HG02840 (cell line): ENCODE data around the gene PIH1D1.

Source experiments
- ATAC-seq: cut with Tn5 transposase; IDR thresholded peaks from one replicate; pipeline ENCODE4 v1.9.1; 2021; ENCODE audit warnings: mild to moderate bottlenecking, moderate library complexity, moderate number of reproducible peaks; ENCODE audit not compliant: unreplicated experiment, low FRiP score

PIH1D1 gene

DNA sequence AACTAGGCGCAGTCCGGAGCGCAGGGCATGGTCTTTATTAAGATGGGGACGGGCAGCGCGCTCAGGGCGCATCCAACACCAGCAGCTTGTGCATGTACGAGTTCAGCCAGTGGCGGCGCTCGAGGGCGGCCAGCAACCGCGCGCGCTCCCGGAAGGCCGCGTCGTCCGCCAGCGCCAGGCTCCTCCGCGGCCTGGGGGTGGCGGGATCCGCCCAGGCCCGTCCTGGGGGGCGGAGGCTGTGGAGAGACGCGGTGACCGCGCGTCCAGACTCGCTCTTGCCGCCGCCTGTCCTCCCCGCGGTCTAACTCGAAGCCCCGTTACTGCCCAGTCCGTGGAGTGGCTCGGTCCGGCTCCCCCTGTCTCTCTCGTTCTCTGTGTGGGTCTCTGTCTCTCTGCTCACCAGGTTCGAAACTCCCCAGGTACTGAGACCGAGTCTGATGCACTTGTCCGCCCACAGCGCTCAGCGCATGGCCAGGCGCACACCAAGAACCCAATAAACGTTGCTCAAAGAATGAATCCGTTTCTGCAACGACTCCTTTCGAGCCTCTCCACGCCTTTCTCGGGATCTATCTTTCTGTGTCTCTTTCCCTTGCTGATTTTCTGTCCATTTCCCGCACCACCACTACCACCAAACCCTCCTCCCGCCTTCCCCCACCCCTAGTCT is 29.1 kb downstream of the PIH1D1 start:
- no peak for ATAC-seq

GRCh38 chr19:49421878-49422202 is 29.8 kb downstream of the PIH1D1 start:
- no peak for ATAC-seq

- no peak for ATAC-seq
Measured at GRCh38 chr19:49421039-49421877, 30.4 kb downstream of the PIH1D1 start.

DNA sequence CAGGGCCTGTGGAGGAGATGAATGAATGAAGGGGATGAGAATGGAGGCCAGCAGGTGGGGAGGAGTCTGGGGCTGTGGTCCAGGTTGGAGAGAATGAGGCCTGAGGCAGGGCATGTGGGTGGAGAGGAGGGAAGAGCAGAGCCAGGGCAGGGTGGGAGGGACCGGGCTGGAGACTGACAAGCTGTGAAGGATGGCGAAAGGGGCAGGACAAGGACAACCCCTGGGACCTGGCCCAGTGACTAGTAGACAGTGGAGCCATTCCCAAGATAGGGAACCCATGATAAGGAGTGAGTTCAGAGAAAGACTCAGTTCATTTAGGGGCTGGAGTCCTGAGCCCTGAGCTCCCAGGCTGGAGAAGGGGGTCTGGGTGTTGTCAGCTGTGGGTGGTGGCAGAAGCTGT is 31.4 kb downstream of the PIH1D1 start:
- ATAC-seq: no peak

GRCh38 chr19:49419173-49419572 is 32.4 kb downstream of the PIH1D1 start:
- ATAC-seq: no peak

DNA sequence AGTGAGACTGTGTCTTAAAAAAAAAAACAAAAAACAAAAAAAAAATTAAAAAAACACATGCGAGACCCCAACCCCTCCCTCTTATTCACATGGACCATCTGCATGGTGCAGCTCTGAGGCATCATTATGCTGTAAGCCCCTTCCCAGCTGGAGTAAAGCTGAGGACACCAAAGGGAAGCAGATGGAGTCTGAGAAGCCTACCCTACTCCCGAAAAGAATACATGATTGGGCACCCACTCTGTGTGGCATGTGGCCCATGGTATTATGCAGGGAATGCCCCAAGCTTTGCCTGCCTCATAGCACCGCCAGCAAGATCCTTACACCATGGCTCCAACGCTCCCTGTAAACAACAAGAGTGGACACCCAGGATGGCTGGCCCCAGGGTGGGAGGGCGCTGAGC is 33.1 kb downstream of the PIH1D1 start:
- ATAC-seq: no peak

DNA sequence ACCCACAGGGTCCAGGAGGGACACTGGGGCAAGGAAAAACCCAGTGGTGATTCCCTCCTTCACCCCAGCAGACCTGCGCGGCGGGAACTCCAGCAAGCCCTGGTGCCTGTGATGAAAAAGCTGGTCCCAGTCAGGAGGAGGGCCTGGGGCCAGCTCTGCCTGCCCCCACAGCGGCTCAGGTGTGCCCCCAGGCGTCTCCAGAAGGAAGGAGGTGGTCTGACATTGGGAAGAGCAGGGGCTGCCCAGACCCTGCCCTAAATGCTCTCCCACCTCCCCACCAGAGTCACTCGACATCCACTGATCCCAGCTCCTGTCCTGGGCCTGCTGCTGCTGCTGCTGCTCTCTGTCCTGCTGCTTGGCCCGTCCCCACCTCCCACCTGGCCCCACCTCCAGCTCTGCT is 34.5 kb downstream of the PIH1D1 start:
- ATAC-seq: no peak

DNA sequence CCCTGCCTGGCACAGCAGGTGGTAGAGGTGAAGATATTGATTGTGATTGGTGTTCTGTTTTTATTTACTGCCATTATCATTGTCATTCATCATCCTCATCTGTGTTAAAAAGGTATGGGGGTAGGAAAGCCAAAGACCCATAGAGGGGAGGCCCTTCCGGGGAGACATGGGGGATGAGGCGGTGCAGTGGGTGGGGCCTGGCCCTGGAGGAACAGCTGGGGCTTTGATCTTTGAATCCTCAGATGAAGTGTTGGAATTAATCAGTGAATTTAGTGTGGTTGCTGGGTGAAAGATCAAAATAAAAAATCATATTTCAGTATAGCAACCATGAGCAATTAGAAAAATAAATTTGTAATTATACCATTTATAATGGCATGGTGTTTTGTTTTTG is 35.8 kb downstream of the PIH1D1 start:
- no peak for ATAC-seq

- ATAC-seq: no peak
Measured at GRCh38 chr19:49415102-49415809, 36.4 kb downstream of the PIH1D1 start.

DNA sequence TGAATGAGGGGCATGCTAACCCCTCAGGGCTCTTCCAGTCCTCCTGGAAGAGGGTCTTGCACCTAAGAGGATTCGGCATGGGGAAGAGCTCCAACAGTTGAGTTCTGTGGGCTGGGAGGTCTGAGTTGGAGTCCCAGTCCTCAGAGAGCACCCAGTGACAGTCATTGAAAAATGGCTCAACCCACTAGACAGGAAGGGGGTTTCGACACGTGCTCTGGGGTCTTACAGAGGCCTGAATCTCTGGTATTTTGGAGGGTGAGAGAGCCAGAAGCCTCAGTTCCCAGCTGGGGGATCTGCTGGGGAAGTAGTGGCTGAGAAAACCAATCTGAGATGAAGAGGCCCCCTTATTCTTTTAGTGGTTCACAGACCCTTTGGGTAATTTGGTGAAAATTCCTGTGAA is 37.4 kb downstream of the PIH1D1 start:
- no peak for ATAC-seq

- no peak for ATAC-seq
Measured at GRCh38 chr19:49413348-49413747, 38.3 kb downstream of the PIH1D1 start.

DNA sequence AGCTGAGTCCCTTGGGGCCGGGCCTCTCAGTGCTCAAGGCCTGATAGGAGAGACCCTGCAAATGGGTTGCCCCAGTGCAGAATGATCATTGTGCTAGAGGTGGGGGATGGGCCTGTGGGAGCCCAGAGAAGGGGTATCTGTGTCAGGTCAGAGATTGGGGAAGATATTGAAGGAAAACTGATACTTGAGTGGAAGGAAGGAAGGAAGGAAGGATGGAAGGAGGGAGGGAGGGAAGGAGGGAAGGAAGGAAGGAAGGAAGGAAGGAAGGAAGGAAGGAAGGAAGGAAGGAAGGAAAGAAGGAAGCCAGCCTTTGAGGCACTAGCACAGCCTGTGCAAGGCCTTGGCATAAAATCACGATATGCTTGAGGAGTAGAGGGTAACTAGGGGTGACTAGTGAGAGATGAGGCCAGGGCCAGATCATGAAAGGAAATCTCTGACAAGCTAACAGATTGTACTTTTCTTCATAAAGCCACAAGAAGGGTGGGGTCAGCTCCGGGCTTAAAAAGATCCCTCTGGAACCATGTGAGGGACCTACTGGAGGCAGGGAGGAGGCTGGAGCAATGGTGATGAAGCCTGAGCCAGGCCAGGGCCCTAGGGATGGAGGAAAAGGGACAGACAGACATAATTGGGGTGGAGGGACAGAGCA is 39.8 kb downstream of the PIH1D1 start:
- no peak for ATAC-seq

GRCh38 chr19:49409441-49410029 is 42.1 kb downstream of the PIH1D1 start:
- no peak for ATAC-seq

DNA sequence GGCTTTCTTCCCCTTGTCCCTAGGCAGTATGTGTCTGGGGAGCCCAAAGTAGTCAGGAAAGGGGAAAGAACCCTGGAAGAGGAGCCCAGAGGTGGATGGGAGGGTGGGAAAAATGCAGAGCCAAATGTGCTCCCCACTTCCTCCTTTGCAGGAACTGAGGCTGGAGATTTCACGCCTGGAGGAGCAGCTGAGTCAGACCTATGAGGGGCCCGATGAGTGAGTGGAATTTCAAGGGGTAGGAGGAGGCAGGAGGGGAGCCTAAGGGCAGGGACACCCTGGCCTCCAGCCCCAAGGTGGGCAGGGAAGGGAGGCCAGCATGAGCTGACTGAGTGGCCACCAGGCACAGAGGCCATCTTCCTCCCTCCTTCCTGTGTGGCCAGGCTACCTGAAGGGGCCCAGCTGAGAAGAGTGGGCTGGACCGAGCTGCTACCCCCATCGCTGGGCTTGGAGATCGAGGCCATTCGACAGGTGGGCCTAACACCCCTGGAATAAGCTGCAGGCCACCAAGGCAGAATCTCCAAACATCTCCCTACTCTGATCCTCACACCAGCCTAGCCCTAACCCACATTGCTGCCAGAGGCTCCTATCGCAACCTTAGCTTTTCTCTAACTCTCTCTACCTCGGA is 42.7 kb downstream of the PIH1D1 start:
- ATAC-seq: no peak

DNA sequence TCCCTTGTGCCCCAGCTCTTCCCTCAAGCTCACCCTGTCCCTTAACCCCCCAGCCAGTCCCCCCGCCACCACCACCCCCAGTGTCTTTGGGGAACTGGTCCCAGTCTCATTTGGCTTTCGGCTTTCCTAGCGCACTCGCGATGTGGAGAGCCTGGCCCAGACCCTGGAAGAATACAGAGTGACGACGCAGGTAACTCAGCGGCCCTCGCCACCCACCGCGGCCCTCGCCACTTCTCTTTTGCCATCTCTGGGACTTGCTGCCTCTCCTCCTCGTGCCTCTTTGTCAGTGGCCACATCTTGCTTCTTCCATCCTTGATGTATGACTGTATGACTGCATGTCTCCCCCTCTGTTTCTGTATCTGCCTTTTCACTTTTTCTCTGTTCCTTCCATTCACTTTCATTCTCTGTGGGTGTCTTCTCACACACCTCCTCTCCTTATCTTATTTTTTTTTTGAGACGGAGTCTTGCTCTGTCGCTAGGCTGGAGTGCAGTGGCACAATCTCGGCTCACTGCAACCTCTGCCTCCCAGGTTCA is 44.1 kb downstream of the PIH1D1 start:
- no peak for ATAC-seq

- no peak for ATAC-seq
Measured at GRCh38 chr19:49407079-49407478, 44.5 kb downstream of the PIH1D1 start.

DNA sequence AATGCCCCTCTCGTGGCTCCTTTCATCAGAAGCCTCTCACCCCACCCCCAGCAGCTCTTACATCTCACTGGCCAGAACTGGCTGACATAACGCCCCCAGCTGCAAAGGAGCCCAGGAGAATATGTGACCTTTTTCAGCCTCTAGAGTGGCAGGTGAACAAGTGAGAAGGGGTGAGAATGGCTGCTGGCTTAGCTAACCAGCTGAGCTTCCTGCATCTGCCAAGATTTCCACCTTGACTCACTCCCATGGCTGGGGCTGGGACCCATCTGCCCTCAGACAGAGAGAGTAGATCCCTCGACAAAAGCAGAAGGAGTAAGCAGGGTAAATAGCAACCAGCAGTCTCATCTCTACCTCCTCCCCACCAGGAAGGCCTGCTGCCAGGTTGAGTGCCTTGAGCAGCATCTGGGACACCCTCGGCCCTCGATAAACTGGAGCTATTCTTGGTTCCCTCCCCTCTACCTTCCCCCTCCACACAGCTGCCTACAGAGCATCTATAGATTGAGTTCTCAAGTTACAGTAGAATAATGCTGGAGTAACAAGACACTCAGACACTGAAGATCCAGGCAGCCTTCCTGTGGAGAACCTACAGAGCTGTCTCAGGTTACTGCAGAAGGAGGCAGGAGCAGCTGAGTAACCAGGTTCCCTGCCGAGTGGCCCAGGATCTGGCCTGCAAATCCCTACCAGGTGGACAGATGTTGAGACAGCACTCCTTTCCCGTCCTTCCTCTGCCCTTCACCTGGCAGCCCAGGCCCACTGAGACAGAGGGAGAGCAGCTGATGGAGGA is 48.0 kb downstream of the PIH1D1 start:
- no peak for ATAC-seq

DNA sequence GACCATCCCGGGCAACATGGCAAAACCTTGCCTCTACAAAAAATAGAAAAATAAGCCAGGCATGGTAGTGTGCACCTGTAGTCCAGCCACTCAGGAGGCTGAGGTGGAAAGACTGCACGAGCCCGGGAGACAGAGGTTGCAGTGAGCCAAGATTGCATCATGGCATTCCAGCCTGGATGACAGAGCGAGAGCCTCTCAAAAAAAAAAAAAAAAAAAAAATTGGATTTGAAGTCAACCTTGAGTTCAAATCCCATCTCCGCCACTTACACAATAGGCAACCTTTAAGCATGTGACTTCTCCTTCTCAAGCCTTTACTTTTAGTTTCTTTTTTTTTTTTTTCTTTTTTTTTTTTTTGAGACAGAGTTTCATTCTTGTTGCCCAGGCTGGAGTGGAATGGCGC is 51.6 kb downstream of the PIH1D1 start:
- ATAC-seq: no peak

DNA sequence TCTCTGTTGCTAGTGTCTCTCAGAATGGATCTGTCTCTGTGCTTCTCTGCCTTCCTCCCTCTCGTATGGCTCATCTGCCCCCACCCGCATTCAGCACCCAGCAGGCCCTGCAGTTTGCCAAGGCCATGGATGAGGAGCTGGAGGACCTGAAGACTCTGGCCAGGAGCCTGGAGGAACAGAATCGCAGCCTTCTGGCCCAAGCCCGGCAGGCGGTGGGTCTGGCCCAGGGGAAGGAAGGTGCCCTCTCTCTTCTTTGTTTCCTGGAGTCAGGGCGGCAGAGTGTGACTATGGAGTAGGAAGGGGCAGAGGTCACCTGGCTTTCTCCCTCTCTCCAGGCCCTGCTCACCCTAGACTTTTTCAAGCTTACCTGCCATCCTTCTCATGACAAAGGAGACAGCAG is 52.7 kb downstream of the PIH1D1 start:
- ATAC-seq: no peak
